Neuronal stem cell (in vitro differentiated cells): Measurements from ENCODE around the gene THSD4.

ENCODE experiments used
- DNase-seq: peaks from one replicate; pipeline ENCODE4 v3.0.0-alpha.2; 2013; ENCODE audit warnings: low spot score
- H2AFZ ChIP-seq: one replicate; pipeline ENCODE4 v1.6.1; 2013; ENCODE audit warnings: mild to moderate bottlenecking, low read length, inconsistent platforms
- H2AK5ac ChIP-seq: 2 replicates; pipeline ENCODE4 v1.6.1; 2013; ENCODE audit warnings: low read depth, mild to moderate bottlenecking, inconsistent platforms, low read length, moderate library complexity, mixed read lengths
- H2BK120ac ChIP-seq: 2 replicates; pipeline ENCODE4 v1.6.1; 2013; ENCODE audit warnings: low read depth, mild to moderate bottlenecking, inconsistent platforms, low read length, moderate library complexity, mixed read lengths
- H2BK12ac ChIP-seq: one replicate; pipeline ENCODE4 v1.6.1; 2013; ENCODE audit warnings: low read length, inconsistent platforms
- H2BK15ac ChIP-seq: 2 replicates; pipeline ENCODE4 v1.6.1; 2013; ENCODE audit warnings: mild to moderate bottlenecking, low read length, inconsistent platforms, mixed read lengths
- H2BK5ac ChIP-seq: one replicate; pipeline ENCODE4 v1.6.1; 2013; ENCODE audit warnings: inconsistent platforms, mild to moderate bottlenecking, low read length, moderate library complexity
- H3K14ac ChIP-seq: one replicate; pipeline ENCODE4 v1.6.1; 2013; ENCODE audit warnings: low read length, inconsistent platforms
- H3K18ac ChIP-seq: 2 replicates; pipeline ENCODE4 v1.6.1; 2013; ENCODE audit warnings: low read length, inconsistent platforms
- H3K23ac ChIP-seq: 2 replicates; pipeline ENCODE4 v1.6.1; 2013; ENCODE audit warnings: low read depth, mild to moderate bottlenecking, mixed read lengths, low read length, inconsistent platforms; ENCODE audit not compliant: poor library complexity
- H3K27ac ChIP-seq: replicated peaks from 3 replicates; pipeline ENCODE4 v1.5.1; 2013; ENCODE audit warnings: low read length, inconsistent platforms
- H3K27me3 ChIP-seq, 3 experiments: 2 replicates each; pipeline ENCODE4 v1.6.1; 2013; ENCODE audit warnings: low read length in 3 of 3, mild to moderate bottlenecking in 2 of 3, inconsistent platforms in 1 of 3, low read depth in 1 of 3, mixed read lengths in 1 of 3, moderate library complexity in 1 of 3; ENCODE audit not compliant: control insufficient read depth in 3 of 3, insufficient read depth in 3 of 3
- H3K36me3 ChIP-seq, 2 donors: replicated peaks in 1 of 2; 2 replicates each; pipeline ENCODE4 v1.6.1; 2013; ENCODE audit warnings: low read length in 2 of 2; ENCODE audit not compliant: control insufficient read depth in 2 of 2, insufficient read depth in 2 of 2
- H3K4ac ChIP-seq: 2 replicates; pipeline ENCODE4 v1.6.1; 2013; ENCODE audit warnings: inconsistent platforms, mild to moderate bottlenecking, low read length, moderate library complexity
- H3K4me1 ChIP-seq, 2 donors: 1 replicate in 1 of 2; 2 replicates in 1 of 2; pipeline ENCODE4 v1.6.1; 2013; ENCODE audit warnings: low read length in 2 of 2, low read depth in 1 of 2; ENCODE audit not compliant: control insufficient read depth in 2 of 2, insufficient read depth in 1 of 2
- H3K4me2 ChIP-seq: one replicate; pipeline ENCODE4 v1.6.1; 2013; ENCODE audit warnings: mild to moderate bottlenecking, low read length, inconsistent platforms; ENCODE audit not compliant: insufficient read depth, poor library complexity, severe bottlenecking
- H3K4me3 ChIP-seq, 2 donors: 2 replicates each; pipeline ENCODE4 v1.5.1; 2013; ENCODE audit warnings: low read length in 2 of 2, mild to moderate bottlenecking in 2 of 2, inconsistent platforms in 1 of 2, moderate library complexity in 1 of 2
- H3K79me1 ChIP-seq: one replicate; pipeline ENCODE4 v1.6.1; 2013; ENCODE audit warnings: low read depth, mild to moderate bottlenecking, inconsistent platforms, low read length, moderate library complexity
- H3K9ac ChIP-seq: one replicate; pipeline ENCODE4 v1.6.1; 2013; ENCODE audit warnings: mild to moderate bottlenecking, low read depth, low read length, inconsistent platforms; ENCODE audit not compliant: poor library complexity
- H3K9me3 ChIP-seq, 2 donors: replicated peaks in 1 of 2; 2 replicates each; pipeline versions ENCODE3 to v1.6.1; 2013; ENCODE audit warnings: low read length in 2 of 2, mild to moderate bottlenecking in 2 of 2, inconsistent platforms in 1 of 2, low read depth in 1 of 2, mixed read lengths in 1 of 2, moderate library complexity in 1 of 2; ENCODE audit not compliant: control insufficient read depth in 2 of 2, insufficient read depth in 1 of 2
- H4K8ac ChIP-seq: one replicate; pipeline ENCODE4 v1.6.1; 2013; ENCODE audit warnings: low read depth, mild to moderate bottlenecking, inconsistent platforms, low read length, moderate library complexity
- H4K91ac ChIP-seq: one replicate; pipeline ENCODE4 v1.6.1; 2013; ENCODE audit warnings: low read length, low read depth, mild to moderate bottlenecking, inconsistent platforms; ENCODE audit not compliant: poor library complexity
- WGBS, 2 donors: extraction: QIAGEN DNeasy Blood & Tissue Kit; methylation state at CpG; one replicate each; pipeline ENCODE4 v1.1.7; 2013; ENCODE audit warnings: missing lambda C conversion rate in 2 of 2, mixed read lengths in 1 of 2; ENCODE audit not compliant: insufficient read length in 2 of 2, insufficient replicate concordance in 1 of 2; ENCODE audit errors: extremely low coverage in 2 of 2; 5-methylcytosine and 5-hydroxymethylcytosine counted together

The THSD4 gene

GRCh38 chr15:71451130-71451529, 335.9 kb downstream of the THSD4 start:
- H3K4ac ChIP-seq = no peak overlapping the region
- no peak overlapping the region for H3K23ac ChIP-seq

GRCh38 chr15:71452893-71453292, 337.6 kb downstream of the THSD4 start:
- Histone ChIP-seq H3K14ac (no peak overlapping the region), H4K91ac (no peak overlapping the region), H3K9me3 (no peaks in the 10 kb centered on the region), H3K4me3 (no peak overlapping the region), H2AFZ (no peak overlapping the region), H2AK5ac (no peak overlapping the region), H3K18ac (no peak overlapping the region), H3K27ac (no peak overlapping the region), H3K36me3 (no peaks in the 10 kb centered on the region), H4K8ac (no peak overlapping the region), H3K9ac (no peak overlapping the region), H3K4me2 (no peak overlapping the region), H3K4me1 (peaks cover 3 to 14% of the 10 kb centered on the region in 2 donors), H3K27me3 (peaks cover 0 to 26% (median 0%) of the 10 kb centered on the region in 3 experiments), H3K4ac (no peak overlapping the region), H2BK5ac (no peak overlapping the region), H2BK120ac (no peak overlapping the region), H2BK12ac (no peak overlapping the region), H2BK15ac (no peak overlapping the region), H3K23ac (no peak overlapping the region), H3K79me1 (no peaks in the 10 kb centered on the region)
- no CpG with 5 or more reads among the region's 3 CpGs for WGBS, 2 donors
- DNase-seq = no peak

More at GRCh38 chr15:71451130-71451529, 335.9 kb downstream of the THSD4 start:
- no peak overlapping the region for H2BK15ac ChIP-seq
- H3K27me3 ChIP-seq = peaks cover 0 to 14% (median 0%) of the 10 kb centered on the region in 3 experiments
- WGBS, 2 donors = no CpG with 5 or more reads among the region's 4 CpGs
- no peak overlapping the region for H3K14ac ChIP-seq
- H3K4me1 ChIP-seq = peaks cover 3 to 14% of the 10 kb centered on the region in 2 donors
- H2BK12ac ChIP-seq = no peak overlapping the region
- H4K91ac ChIP-seq = no peak overlapping the region
- no peak overlapping the region for H3K4me3 ChIP-seq
- H3K79me1 ChIP-seq = no peaks in the 10 kb centered on the region
- DNase-seq = no peak
- no peaks in the 10 kb centered on the region for H3K36me3 ChIP-seq
- no peak overlapping the region for H2BK5ac ChIP-seq
- H2AK5ac ChIP-seq = no peak overlapping the region
- H3K27ac ChIP-seq = no peak overlapping the region
- H3K9me3 ChIP-seq = no peaks in the 10 kb centered on the region
- no peak overlapping the region for H3K9ac ChIP-seq
- H4K8ac ChIP-seq = no peak overlapping the region
- H3K18ac ChIP-seq = no peak overlapping the region
- H2BK120ac ChIP-seq = no peak overlapping the region
- H3K4me2 ChIP-seq = no peak overlapping the region
- no peak overlapping the region for H2AFZ ChIP-seq

- no peak overlapping the region for H4K91ac ChIP-seq
- H3K4me1 ChIP-seq = peaks cover 3 to 14% of the 10 kb centered on the region in 2 donors
- H3K4ac ChIP-seq = no peak overlapping the region
- H3K36me3 ChIP-seq = no peaks in the 10 kb centered on the region
- peaks cover 0 to 26% (median 0%) of the 10 kb centered on the region in 3 experiments for H3K27me3 ChIP-seq
- no peak overlapping the region for H3K4me3 ChIP-seq
- no peak overlapping the region for H3K4me2 ChIP-seq
- H2BK15ac ChIP-seq = no peak overlapping the region
- no peak overlapping the region for H2BK12ac ChIP-seq
- no peak overlapping the region for H3K27ac ChIP-seq
- H2BK120ac ChIP-seq = no peak overlapping the region
- no peak overlapping the region for H3K18ac ChIP-seq
- no peak for DNase-seq
- no peaks in the 10 kb centered on the region for H3K79me1 ChIP-seq
- no peak overlapping the region for H2AK5ac ChIP-seq
- no peaks in the 10 kb centered on the region for H3K9me3 ChIP-seq
- H3K9ac ChIP-seq = no peak overlapping the region
- no peak overlapping the region for H4K8ac ChIP-seq
- no CpG with 5 or more reads among the region's 6 CpGs for WGBS, 2 donors
- no peak overlapping the region for H2AFZ ChIP-seq
- H2BK5ac ChIP-seq = no peak overlapping the region
- H3K23ac ChIP-seq = no peak overlapping the region
- no peak overlapping the region for H3K14ac ChIP-seq
Measured at GRCh38 chr15:71454462-71454996, 339.3 kb downstream of the THSD4 start.

GRCh38 chr15:71455107-71455506, 339.8 kb downstream of the THSD4 start:
- H3K27me3 ChIP-seq = peaks cover 0 to 26% (median 0%) of the 10 kb centered on the region in 3 experiments
- H3K27ac ChIP-seq = no peak overlapping the region
- H2BK120ac ChIP-seq = no peak overlapping the region
- H3K4ac ChIP-seq = no peak overlapping the region
- no peak overlapping the region for H3K4me2 ChIP-seq
- peaks cover 3 to 14% of the 10 kb centered on the region in 2 donors for H3K4me1 ChIP-seq
- no peak overlapping the region for H3K9ac ChIP-seq
- no peak overlapping the region for H3K14ac ChIP-seq
- no peak overlapping the region for H3K23ac ChIP-seq
- H4K91ac ChIP-seq = no peak overlapping the region
- no peak overlapping the region for H4K8ac ChIP-seq
- no peaks in the 10 kb centered on the region for H3K9me3 ChIP-seq
- no peak for DNase-seq
- no peak overlapping the region for H2BK5ac ChIP-seq
- no peaks in the 10 kb centered on the region for H3K36me3 ChIP-seq
- H2BK12ac ChIP-seq = no peak overlapping the region
- no peak overlapping the region for H2BK15ac ChIP-seq
- no peak overlapping the region for H2AFZ ChIP-seq
- H2AK5ac ChIP-seq = no peak overlapping the region
- no peak overlapping the region for H3K4me3 ChIP-seq
- no peak overlapping the region for H3K18ac ChIP-seq
- no peaks in the 10 kb centered on the region for H3K79me1 ChIP-seq
- WGBS, 2 donors = no CpG with 5 or more reads among the region's 3 CpGs
